ENCODE measurements around the gene FKRP. TPM values are rescaled to one million over a fixed set of nuclear protein-coding genes. Genes with fewer than 3 reads are reported as not detected.

FKRP gene
- total RNA-seq, 1 donor from 2014 or later: 14.2 TPM

DNA sequence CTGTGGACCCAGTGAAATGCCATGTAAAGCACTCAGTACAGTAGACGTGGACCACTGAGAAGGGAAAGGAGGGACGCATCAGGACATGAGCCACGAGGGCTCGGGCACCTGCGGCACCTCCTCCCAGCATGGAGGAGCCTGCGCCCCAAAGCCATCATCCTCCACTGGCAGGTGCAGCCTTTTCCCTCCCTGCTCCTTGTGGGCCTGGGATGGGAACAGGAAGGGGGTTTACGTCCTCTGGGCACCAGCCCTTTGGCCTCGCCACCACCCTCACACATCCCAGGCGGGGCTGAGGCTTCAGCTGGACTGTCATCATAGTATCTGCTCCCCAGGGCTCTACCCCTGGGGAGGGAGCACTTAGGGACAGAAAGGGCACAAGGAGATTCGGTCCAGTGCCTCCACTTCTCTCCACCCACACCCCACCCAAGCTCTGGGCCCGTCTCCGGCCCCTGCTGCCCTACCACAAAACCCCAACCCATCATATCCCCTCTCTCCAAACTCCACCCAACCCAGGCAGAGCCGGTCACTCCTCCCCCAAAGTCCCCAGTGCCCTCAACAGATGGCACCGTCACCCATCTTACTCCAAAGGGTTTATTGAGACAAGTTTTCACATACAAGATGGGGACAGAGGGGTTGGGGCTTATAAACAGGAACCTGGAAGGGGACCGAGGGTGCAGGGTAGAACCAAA is 26.8 kb upstream of the FKRP start:
- Histone ChIP-seq H3K4me1 (peaks cover 40% of the 10 kb centered on the region), H3K27ac (no peak overlapping the region), H3K4me3 (no peak overlapping the region), H3K27me3 (no peaks in the 10 kb centered on the region), H3K36me3 (peaks cover 41% of the 10 kb centered on the region), H3K9me3 (no peaks in the 10 kb centered on the region)
- DNase-seq: no peak
- TF ChIP-seq, protein P1, sequence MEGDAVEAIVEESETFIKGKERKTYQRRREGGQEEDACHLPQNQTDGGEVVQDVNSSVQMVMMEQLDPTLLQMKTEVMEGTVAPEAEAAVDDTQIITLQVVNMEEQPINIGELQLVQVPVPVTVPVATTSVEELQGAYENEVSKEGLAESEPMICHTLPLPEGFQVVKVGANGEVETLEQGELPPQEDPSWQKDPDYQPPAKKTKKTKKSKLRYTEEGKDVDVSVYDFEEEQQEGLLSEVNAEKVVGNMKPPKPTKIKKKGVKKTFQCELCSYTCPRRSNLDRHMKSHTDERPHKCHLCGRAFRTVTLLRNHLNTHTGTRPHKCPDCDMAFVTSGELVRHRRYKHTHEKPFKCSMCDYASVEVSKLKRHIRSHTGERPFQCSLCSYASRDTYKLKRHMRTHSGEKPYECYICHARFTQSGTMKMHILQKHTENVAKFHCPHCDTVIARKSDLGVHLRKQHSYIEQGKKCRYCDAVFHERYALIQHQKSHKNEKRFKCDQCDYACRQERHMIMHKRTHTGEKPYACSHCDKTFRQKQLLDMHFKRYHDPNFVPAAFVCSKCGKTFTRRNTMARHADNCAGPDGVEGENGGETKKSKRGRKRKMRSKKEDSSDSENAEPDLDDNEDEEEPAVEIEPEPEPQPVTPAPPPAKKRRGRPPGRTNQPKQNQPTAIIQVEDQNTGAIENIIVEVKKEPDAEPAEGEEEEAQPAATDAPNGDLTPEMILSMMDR (IDR thresholded peaks at IDR 0.05): no peak
- ATAC-seq: no peak
- intact Hi-C loops (cut with DNase I): no loop called here

DNA sequence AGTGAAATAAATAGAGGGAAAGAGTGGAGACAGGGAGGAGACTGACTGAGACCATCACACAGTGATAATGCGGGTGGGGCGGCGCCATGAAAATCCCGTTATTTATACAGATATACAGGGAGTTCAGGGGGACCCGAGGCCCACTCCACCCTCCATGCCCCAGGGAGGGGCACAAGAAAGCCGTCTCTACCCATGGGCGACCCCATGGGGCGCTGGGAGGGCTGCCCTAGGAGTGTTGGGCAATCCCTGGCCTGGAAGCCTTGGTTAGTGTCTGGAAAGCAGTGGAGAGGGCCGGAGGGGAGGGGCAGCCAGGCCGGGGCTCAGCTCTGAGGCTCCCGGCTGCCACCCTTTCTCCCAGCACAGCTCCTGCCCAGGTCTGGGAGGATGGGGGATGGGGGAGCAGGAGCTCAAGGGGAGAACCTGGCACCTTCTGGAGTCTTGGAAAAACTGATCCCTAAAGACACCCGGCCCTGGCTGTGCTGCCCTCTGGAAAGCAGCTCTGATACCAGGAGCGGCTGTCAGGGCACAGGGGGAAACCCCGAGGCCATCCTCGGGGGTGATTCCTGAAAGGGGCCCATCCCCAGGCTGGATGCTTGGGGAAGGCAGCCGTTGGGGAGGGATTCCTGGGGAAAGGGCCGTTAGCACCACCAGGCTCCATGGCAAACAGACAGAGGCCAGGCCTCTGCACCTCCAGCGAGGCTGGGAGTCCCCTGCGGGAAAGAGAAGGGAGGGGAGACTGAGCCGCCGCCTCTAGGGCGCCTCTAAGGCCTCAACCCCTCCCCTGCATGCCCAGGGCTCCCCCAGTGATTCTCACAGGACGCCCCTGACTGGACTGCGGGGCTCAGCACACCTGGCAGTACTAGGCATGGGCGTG is 26.0 kb upstream of the FKRP start:
- DNase-seq (no peak), ATAC-seq (no peak)
- intact Hi-C loops (cut with DNase I): no loop called here
- Histone ChIP-seq H3K36me3 (peaks cover 49% of the 10 kb centered on the region), H3K4me3 (no peak overlapping the region), H3K4me1 (peaks cover 37% of the 10 kb centered on the region), H3K27me3 (no peaks in the 10 kb centered on the region), H3K9me3 (no peaks in the 10 kb centered on the region), H3K27ac (no peak overlapping the region)
- TF ChIP-seq, protein P1 (IDR thresholded peaks at IDR 0.05): no peak

DNA sequence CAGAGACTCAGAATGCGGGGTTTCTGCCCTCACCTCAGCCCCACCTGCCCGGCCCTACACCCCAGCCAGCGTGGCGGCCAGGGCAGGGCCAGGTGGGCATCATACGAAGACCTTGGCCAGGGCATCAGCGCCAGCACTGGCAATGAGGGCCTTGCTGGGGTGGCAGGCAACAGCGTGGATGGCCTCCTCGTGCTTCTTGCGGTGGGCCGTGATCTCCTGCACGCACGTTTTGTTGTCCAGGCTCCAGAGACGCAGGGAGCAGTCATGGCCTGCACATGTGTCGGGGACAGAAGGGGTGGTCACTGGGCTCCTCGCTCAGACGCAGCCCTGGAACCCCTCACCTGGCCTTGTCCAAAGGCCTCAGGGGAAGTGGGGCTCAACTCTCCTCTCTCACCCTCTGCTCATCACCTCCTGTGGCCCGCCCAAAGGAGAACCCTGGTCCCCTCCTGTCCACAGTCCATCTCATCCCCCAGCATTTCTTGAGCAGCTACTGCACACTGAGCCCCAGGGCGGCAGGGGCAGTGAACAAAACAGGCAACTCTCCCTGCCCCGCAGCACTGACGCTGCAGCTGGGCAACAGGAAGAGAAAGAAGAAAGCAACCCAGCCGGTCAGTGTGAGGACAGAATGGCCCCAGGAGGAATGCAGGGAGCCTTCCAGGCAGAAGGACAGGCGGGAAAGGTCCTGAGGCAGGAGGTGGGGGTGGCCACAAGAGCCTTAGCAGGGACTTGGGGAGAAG is 25.2 kb upstream of the FKRP start:
- no peak overlapping the region for H3K27ac ChIP-seq
- H3K4me3 ChIP-seq: no peak overlapping the region
- ATAC-seq: no peak
- peak; percentile 46 for DNase-seq
- intact Hi-C loops (cut with DNase I): no loop called here
- peaks cover 29% of the 10 kb centered on the region for H3K4me1 ChIP-seq
- TF ChIP-seq, protein P1 (IDR thresholded peaks at IDR 0.05): no peak
- no peaks in the 10 kb centered on the region for H3K9me3 ChIP-seq
- no peaks in the 10 kb centered on the region for H3K27me3 ChIP-seq
- peaks cover 57% of the 10 kb centered on the region for H3K36me3 ChIP-seq

DNA sequence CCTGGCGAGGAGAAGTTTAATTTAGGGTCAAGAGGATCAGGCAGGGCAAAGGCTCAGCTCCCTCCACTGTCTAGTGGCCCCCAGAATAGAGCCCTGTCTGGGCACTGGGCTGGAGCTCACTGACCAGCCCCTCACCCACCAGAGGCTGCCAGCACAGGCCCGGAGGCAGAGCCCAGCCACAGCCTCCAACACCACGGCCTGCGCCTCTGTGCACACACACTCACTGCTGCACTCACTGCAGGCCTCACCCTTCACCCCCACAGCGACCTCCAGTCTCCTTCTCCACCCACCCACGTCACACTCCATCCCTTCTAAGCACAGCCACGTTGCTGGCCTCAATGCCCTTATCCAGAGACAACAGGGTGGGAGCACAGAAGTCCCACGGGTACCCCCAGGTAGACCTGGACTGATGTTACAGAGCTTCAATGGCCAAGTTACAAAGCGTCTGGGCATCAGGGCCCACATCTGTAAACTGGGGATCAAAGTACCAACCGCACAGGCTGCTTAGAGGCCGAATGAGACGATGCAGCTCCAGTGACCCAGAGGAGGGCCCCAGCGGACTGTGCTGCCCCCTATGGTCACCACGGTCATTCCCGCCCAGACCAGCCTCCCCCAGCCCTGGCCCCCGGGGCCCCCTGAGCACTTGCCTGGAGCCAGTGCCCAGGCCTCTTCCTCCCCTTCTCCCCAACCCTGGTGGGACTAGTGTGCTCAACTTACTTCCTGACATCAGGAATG is 24.4 kb upstream of the FKRP start:
- intact Hi-C loops (cut with DNase I): no loop called here
- no peak for ATAC-seq
- H3K27ac ChIP-seq: no peak overlapping the region
- peaks cover 65% of the 10 kb centered on the region for H3K36me3 ChIP-seq
- no peak overlapping the region for H3K4me3 ChIP-seq
- H3K9me3 ChIP-seq: no peaks in the 10 kb centered on the region
- TF ChIP-seq, protein P1 (IDR thresholded peaks at IDR 0.05): no peak
- H3K4me1 ChIP-seq: peaks cover 25% of the 10 kb centered on the region
- DNase-seq: peak; percentile 49
- no peaks in the 10 kb centered on the region for H3K27me3 ChIP-seq

DNA sequence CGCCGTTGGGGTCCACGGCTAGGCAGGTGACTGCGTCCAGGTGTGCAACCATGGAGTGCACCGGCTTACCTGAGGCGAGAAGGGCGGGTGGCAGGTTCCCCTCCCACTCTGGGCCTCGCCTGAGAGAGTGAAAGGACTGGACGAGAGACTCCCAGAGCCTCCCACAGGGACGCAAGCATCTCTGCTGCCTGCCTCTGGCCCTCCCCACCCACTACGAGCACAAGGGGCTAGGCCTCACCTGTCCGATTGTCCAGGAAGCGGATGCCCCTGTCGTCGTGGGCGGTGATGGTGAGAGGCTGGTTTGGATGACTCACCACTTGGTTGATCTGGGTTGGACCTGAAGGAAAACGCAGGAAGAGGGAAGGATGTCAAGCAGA is 23.9 kb upstream of the FKRP start:
- intact Hi-C loops (cut with DNase I): no loop called here
- TF ChIP-seq, protein P1 (IDR thresholded peaks at IDR 0.05): no peak
- DNase-seq (no peak), ATAC-seq (no peak)
- Histone ChIP-seq H3K9me3 (no peaks in the 10 kb centered on the region), H3K27ac (no peak overlapping the region), H3K4me3 (no peak overlapping the region), H3K27me3 (no peaks in the 10 kb centered on the region), H3K36me3 (peaks cover 70% of the 10 kb centered on the region), H3K4me1 (peaks cover 25% of the 10 kb centered on the region)

Data from upper lobe of right lung (tissue), 1 donor.